SK-N-SH treated with all-trans-retinoic acid at 6 μM for 48 hours (cell line): ENCODE results near the gene GET3.

Experiments used
- ATAC-seq: fragments of 200-7000 bp; cut with Tn5 transposase; 3 replicates; pipeline ENCODE4 v1.9.1; 2020; ENCODE audit warnings: mild to moderate bottlenecking, moderate library complexity
- ARNTL ChIP-seq: fragments of 450-650 bp; formaldehyde crosslinking; IDR thresholded peaks from 2 replicates; pipeline ENCODE4 v1.5.0; 2020; ENCODE audit warnings: low read depth, mild to moderate bottlenecking, moderate library complexity, borderline replicate concordance
- BACH2 ChIP-seq: fragments of 250-450 bp; sonication (Bioruptor Pico); IDR thresholded peaks from 2 replicates; pipeline ENCODE4 v1.9.0; 2021; ENCODE audit warnings: mild to moderate bottlenecking, borderline replicate concordance
- CSDC2 ChIP-seq: fragments of 250-450 bp; sonication (Bioruptor Pico); IDR thresholded peaks from 2 replicates; pipeline ENCODE4 v1.5.0; 2020; ENCODE audit warnings: mild to moderate bottlenecking, moderate library complexity
- ESRRG ChIP-seq: fragments of 250-450 bp; sonication (Bioruptor Pico); IDR thresholded peaks from 2 replicates; pipeline ENCODE4 v1.6.1; 2021; ENCODE audit warnings: mild to moderate bottlenecking
- GLIS3 ChIP-seq: fragments of 250-450 bp; sonication (Bioruptor Pico); IDR thresholded peaks from 2 replicates; pipeline ENCODE4 v1.5.0; 2020; ENCODE audit warnings: mild to moderate bottlenecking, moderate library complexity
- ISL1 ChIP-seq: fragments of 250-450 bp; sonication (Bioruptor Pico); IDR thresholded peaks from 2 replicates; pipeline ENCODE4 v2.1.2; 2022; ENCODE audit warnings: mild to moderate bottlenecking, moderate library complexity
- OSR1 ChIP-seq: fragments of 250-450 bp; sonication (Bioruptor Pico); IDR thresholded peaks from 2 replicates; pipeline ENCODE4 v1.8.0; 2022; ENCODE audit warnings: moderate library complexity, mild to moderate bottlenecking, inconsistent platforms
- PPARA ChIP-seq: fragments of 250-450 bp; sonication (Bioruptor Pico); IDR thresholded peaks from 2 replicates; pipeline ENCODE4 v1.5.0; 2020; ENCODE audit warnings: mild to moderate bottlenecking, borderline replicate concordance
- RARB ChIP-seq: fragments of 250-450 bp; sonication (Bioruptor Pico); IDR thresholded peaks from 2 replicates; pipeline ENCODE4 v1.8.0; 2021; ENCODE audit warnings: mild to moderate bottlenecking, moderate library complexity
- SNAI2 ChIP-seq: fragments of 250-450 bp; sonication (Bioruptor Pico); IDR thresholded peaks from 2 replicates; pipeline ENCODE4 v1.5.0; 2020; ENCODE audit warnings: mild to moderate bottlenecking, moderate library complexity
- TCF4 ChIP-seq: fragments of 250-450 bp; sonication (Bioruptor Pico); IDR thresholded peaks from 2 replicates; pipeline ENCODE4 v1.8.0; 2021; ENCODE audit warnings: mild to moderate bottlenecking, moderate library complexity, borderline replicate concordance
- TOX ChIP-seq: fragments of 250-450 bp; sonication (Bioruptor Pico); IDR thresholded peaks from 2 replicates; pipeline ENCODE4 v1.8.0; 2021; ENCODE audit warnings: mild to moderate bottlenecking, moderate library complexity, borderline replicate concordance
- ZC3H10 ChIP-seq: fragments of 250-450 bp; sonication (Bioruptor Pico); IDR thresholded peaks from 2 replicates; pipeline ENCODE4 v1.5.1; 2021; ENCODE audit warnings: mild to moderate bottlenecking, moderate library complexity
- ZFP3 ChIP-seq: fragments of 250-450 bp; sonication (Bioruptor Pico); IDR thresholded peaks from 2 replicates; pipeline ENCODE4 v1.5.0; 2020; ENCODE audit warnings: mild to moderate bottlenecking, moderate library complexity
- ZFP30 ChIP-seq: fragments of 450-650 bp; formaldehyde crosslinking; IDR thresholded peaks from 2 replicates; pipeline ENCODE4 v1.5.0; 2022; ENCODE audit warnings: mild to moderate bottlenecking, moderate library complexity
- ZNF565 ChIP-seq: fragments of 450-650 bp; formaldehyde crosslinking; conservative IDR thresholded peaks from 2 replicates; pipeline ENCODE4 v1.5.0; 2020; ENCODE audit warnings: low read depth, mild to moderate bottlenecking, moderate library complexity
- ZNF70 ChIP-seq: fragments of 450-650 bp; formaldehyde crosslinking; IDR thresholded peaks from 2 replicates; pipeline ENCODE4 v1.5.0; 2020; ENCODE audit warnings: mild to moderate bottlenecking, moderate library complexity
- ZNF8 ChIP-seq: fragments of 450-650 bp; formaldehyde crosslinking; IDR thresholded peaks from 2 replicates; pipeline ENCODE4 v1.5.0; 2020; ENCODE audit warnings: mild to moderate bottlenecking, moderate library complexity
- TF ChIP-seq, protein P1 (sequence below): fragments of 250-450 bp; sonication (Bioruptor Pico); IDR thresholded peaks from 2 replicates; pipeline ENCODE4 v1.5.1; 2021; ENCODE audit warnings: mild to moderate bottlenecking, moderate library complexity
- TF ChIP-seq, protein P2 (sequence below): fragments of 250-450 bp; sonication (Bioruptor Pico); IDR thresholded peaks from 2 replicates; pipeline ENCODE4 v1.5.0; 2020; ENCODE audit warnings: mild to moderate bottlenecking, moderate library complexity
- TF ChIP-seq, protein P3 (sequence below): fragments of 250-450 bp; sonication (Bioruptor Pico); IDR thresholded peaks from 2 replicates; pipeline ENCODE4 v1.8.0; 2020; ENCODE audit warnings: mild to moderate bottlenecking, moderate library complexity, borderline replicate concordance
- TF ChIP-seq, protein P4 (sequence below): fragments of 250-450 bp; sonication (Bioruptor Pico); IDR thresholded peaks from 2 replicates; pipeline ENCODE4 v1.5.1; 2020; ENCODE audit warnings: low read depth, mild to moderate bottlenecking, moderate library complexity
- TF ChIP-seq, protein P5 (sequence below): fragments of 250-450 bp; sonication (Bioruptor Pico); IDR thresholded peaks from 2 replicates; pipeline ENCODE4 v1.8.0; 2021; ENCODE audit warnings: low read depth, mild to moderate bottlenecking, moderate library complexity, borderline replicate concordance

Gene GET3

DNA sequence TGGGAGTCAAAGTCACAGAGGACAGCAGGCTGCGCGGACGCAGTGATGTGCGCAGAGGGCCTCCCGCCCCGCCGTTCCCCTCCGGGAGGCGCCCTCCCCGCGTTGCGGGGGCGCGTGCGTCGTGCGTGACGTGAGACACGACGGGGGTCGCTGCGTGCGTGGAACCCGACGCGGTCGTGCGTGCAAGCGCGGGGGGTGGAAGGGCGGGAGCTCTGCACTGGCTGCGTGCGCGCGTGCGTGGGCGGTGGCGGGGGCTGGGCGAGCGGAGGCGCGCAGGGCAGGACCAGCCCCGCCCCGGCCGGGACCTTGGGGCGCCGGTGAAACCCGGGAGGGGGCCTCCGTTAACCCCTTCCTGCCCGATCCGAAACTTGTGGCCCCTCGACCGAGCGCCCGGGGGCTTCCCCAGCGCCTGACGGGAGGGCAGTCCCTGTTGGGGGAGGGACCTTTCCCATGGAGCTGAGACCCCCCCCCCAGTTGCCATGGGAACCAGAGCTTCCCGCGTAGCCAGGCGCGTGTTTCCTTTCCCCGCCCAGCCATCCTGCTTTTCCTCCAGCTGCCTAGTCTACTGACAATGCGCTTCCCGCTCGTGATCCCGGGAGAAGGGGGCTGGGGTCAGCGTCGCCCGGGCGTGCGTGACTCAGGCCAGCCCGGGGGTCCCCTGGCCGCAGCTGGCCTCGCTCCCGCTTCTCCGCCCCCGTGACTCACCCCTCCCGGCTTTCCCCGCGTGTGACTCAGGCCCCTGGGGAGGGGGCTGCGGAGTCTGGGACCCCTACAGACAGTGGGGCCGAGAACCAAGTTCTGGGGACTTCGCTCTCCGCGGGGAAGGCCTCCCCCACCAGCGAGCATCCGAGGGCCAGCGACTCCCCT is 45.4 kb downstream of the GET3 start:
- TF ChIP-seq PPARA (no peak), RARB (CRISPR knock-in tag) (no peak), ARNTL (CRISPR knock-in tag) (no peak), ZNF565 (CRISPR knock-in tag) (no peak), TCF4 (CRISPR knock-in tag) (no peak), SNAI2 (CRISPR knock-in tag) (peak; percentile 48; the same call in 1 of the 2 replicates), CSDC2 (CRISPR knock-in tag) (no peak), ESRRG (CRISPR knock-in tag) (no peak), ZFP30 (no peak), ZNF70 (CRISPR knock-in tag) (no peak), ZNF8 (CRISPR knock-in tag) (no peak), GLIS3 (CRISPR knock-in tag) (no peak), ZFP3 (CRISPR knock-in tag) (peak; percentile 50; the same call in 1 of the 2 replicates), ZC3H10 (CRISPR knock-in tag) (peak; percentile 75; the same call in 1 of the 2 replicates), BACH2 (CRISPR knock-in tag) (no peak), ISL1 (CRISPR knock-in tag) (no peak), TOX (no peak; the same call in 1 of the 2 replicates), OSR1 (CRISPR knock-in tag) (no peak)
- TF ChIP-seq, protein P1, sequence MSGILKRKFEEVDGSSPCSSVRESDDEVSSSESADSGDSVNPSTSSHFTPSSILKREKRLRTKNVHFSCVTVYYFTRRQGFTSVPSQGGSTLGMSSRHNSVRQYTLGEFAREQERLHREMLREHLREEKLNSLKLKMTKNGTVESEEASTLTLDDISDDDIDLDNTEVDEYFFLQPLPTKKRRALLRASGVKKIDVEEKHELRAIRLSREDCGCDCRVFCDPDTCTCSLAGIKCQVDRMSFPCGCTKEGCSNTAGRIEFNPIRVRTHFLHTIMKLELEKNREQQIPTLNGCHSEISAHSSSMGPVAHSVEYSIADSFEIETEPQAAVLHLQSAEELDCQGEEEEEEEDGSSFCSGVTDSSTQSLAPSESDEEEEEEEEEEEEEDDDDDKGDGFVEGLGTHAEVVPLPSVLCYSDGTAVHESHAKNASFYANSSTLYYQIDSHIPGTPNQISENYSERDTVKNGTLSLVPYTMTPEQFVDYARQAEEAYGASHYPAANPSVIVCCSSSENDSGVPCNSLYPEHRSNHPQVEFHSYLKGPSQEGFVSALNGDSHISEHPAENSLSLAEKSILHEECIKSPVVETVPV (CRISPR knock-in tag), result no peak
- TF ChIP-seq, protein P2, sequence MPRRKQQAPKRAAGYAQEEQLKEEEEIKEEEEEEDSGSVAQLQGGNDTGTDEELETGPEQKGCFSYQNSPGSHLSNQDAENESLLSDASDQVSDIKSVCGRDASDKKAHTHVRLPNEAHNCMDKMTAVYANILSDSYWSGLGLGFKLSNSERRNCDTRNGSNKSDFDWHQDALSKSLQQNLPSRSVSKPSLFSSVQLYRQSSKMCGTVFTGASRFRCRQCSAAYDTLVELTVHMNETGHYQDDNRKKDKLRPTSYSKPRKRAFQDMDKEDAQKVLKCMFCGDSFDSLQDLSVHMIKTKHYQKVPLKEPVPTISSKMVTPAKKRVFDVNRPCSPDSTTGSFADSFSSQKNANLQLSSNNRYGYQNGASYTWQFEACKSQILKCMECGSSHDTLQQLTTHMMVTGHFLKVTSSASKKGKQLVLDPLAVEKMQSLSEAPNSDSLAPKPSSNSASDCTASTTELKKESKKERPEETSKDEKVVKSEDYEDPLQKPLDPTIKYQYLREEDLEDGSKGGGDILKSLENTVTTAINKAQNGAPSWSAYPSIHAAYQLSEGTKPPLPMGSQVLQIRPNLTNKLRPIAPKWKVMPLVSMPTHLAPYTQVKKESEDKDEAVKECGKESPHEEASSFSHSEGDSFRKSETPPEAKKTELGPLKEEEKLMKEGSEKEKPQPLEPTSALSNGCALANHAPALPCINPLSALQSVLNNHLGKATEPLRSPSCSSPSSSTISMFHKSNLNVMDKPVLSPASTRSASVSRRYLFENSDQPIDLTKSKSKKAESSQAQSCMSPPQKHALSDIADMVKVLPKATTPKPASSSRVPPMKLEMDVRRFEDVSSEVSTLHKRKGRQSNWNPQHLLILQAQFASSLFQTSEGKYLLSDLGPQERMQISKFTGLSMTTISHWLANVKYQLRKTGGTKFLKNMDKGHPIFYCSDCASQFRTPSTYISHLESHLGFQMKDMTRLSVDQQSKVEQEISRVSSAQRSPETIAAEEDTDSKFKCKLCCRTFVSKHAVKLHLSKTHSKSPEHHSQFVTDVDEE, result peak; percentile 94
- TF ChIP-seq, protein P3, sequence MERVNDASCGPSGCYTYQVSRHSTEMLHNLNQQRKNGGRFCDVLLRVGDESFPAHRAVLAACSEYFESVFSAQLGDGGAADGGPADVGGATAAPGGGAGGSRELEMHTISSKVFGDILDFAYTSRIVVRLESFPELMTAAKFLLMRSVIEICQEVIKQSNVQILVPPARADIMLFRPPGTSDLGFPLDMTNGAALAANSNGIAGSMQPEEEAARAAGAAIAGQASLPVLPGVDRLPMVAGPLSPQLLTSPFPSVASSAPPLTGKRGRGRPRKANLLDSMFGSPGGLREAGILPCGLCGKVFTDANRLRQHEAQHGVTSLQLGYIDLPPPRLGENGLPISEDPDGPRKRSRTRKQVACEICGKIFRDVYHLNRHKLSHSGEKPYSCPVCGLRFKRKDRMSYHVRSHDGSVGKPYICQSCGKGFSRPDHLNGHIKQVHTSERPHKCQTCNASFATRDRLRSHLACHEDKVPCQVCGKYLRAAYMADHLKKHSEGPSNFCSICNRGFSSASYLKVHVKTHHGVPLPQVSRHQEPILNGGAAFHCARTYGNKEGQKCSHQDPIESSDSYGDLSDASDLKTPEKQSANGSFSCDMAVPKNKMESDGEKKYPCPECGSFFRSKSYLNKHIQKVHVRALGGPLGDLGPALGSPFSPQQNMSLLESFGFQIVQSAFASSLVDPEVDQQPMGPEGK (CRISPR knock-in tag), result peak; percentile 98
- TF ChIP-seq, protein P4, sequence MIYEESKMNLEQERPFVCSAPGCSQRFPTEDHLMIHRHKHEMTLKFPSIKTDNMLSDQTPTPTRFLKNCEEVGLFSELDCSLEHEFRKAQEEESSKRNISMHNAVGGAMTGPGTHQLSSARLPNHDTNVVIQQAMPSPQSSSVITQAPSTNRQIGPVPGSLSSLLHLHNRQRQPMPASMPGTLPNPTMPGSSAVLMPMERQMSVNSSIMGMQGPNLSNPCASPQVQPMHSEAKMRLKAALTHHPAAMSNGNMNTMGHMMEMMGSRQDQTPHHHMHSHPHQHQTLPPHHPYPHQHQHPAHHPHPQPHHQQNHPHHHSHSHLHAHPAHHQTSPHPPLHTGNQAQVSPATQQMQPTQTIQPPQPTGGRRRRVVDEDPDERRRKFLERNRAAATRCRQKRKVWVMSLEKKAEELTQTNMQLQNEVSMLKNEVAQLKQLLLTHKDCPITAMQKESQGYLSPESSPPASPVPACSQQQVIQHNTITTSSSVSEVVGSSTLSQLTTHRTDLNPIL (CRISPR knock-in tag), result no peak
- TF ChIP-seq, protein P5, sequence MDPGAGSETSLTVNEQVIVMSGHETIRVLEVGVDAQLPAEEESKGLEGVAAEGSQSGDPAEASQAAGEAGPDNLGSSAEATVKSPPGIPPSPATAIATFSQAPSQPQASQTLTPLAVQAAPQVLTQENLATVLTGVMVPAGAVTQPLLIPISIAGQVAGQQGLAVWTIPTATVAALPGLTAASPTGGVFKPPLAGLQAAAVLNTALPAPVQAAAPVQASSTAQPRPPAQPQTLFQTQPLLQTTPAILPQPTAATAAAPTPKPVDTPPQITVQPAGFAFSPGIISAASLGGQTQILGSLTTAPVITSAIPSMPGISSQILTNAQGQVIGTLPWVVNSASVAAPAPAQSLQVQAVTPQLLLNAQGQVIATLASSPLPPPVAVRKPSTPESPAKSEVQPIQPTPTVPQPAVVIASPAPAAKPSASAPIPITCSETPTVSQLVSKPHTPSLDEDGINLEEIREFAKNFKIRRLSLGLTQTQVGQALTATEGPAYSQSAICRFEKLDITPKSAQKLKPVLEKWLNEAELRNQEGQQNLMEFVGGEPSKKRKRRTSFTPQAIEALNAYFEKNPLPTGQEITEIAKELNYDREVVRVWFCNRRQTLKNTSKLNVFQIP (CRISPR knock-in tag), result no peak
- ATAC-seq, result peak; percentile 44

DNA sequence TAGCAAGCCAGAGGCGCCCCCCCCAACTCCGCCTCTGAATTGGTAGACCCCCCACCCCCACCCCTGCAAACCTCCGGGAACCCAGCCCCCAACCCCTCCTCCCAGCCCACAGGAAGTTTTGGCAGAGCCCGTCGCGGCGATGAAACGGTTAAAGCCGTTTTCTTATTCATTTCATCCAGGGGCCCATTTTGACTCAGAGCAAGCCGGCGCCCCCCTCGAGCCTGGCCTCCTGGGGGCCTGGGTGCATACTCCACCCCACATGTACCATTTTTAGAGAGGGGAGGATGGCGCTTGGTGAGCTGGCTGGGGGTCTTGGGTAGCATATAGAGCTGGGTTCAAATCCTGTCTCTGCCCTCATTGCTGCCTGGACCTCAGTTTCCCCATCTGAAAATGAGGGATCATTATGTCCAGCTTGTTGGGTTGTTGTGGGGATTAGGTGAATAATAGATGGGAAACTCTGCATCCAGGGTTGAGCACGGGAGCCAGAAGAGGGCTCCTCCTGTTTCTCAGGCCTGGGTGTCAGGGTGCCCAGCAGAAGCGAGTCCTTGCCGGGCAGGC is 46.1 kb downstream of the GET3 start:
- no peak for ATAC-seq
- no peak for TF ChIP-seq BACH2 (CRISPR knock-in tag)
- TF ChIP-seq PPARA, result no peak
- no peak for TF ChIP-seq ESRRG (CRISPR knock-in tag)
- TF ChIP-seq CSDC2 (CRISPR knock-in tag), result no peak
- TF ChIP-seq ZNF565 (CRISPR knock-in tag), result no peak
- TF ChIP-seq, protein P3 (CRISPR knock-in tag), result no peak
- no peak for TF ChIP-seq ZFP30
- no peak for TF ChIP-seq TCF4 (CRISPR knock-in tag)
- TF ChIP-seq ZFP3 (CRISPR knock-in tag), result no peak
- TF ChIP-seq, protein P1 (CRISPR knock-in tag), result no peak
- no peak for TF ChIP-seq OSR1 (CRISPR knock-in tag)
- TF ChIP-seq GLIS3 (CRISPR knock-in tag), result no peak
- TF ChIP-seq ZC3H10 (CRISPR knock-in tag), result no peak
- TF ChIP-seq ZNF8 (CRISPR knock-in tag), result no peak
- TF ChIP-seq RARB (CRISPR knock-in tag), result no peak
